Left renal cortex interstitium (tissue), 4 donors: Measurements from ENCODE around the gene ARHGEF5. TPM values are rescaled to one million over a fixed set of nuclear protein-coding genes. Genes with fewer than 3 reads are reported as not detected.
"Not testable (repeated sequence)": the region's sequence is repeated elsewhere in the genome, so short reads cannot be mapped to it uniquely, and the experiment has no call there.

ENCODE experiments used
- DNase-seq, 4 donors: peaks; one replicate each; pipeline ENCODE4 v3.0.0-alpha.2; 2013; ENCODE audit warnings: low read depth in 4 of 4, low spot score in 2 of 4, missing footprints in 1 of 4
- polyA plus RNA-seq, 4 donors: library from polyadenylated mRNA; unstranded; fragments of 120-200 nt; gene quantifications; one replicate each; pipeline ENCODE4 v1.2.1, GENCODE V29; 2013; ENCODE audit not compliant: insufficient read length in 4 of 4

Gene ARHGEF5
- polyA plus RNA-seq: 10 to 100 TPM; 20.8 to 38.0 (median 25.7) TPM

- DNase-seq: not testable (repeated sequence)
Measured at GRCh38 chr7:144355176-144355822, at the start of gene ARHGEF5. Gene ARHGEF5 (plus strand): TSS chr7:144355402. CDS start chr7:144362670, 7,268 bp downstream.

GRCh38 chr7:144309702-144310101 lies 45.5 kb upstream of the ARHGEF5 start:
- DNase-seq: not testable (repeated sequence)

- DNase-seq: not testable (repeated sequence)
Measured at GRCh38 chr7:144311218-144311617, 44.0 kb upstream of the ARHGEF5 start.

- not testable (repeated sequence) for DNase-seq
Measured at GRCh38 chr7:144311872-144312469, 43.2 kb upstream of the ARHGEF5 start, which contains the start of gene OR2A1. Gene OR2A1 (plus strand): TSS chr7:144312419. CDS start chr7:144318125, 5,706 bp downstream.

GRCh38 chr7:144317537-144317936 lies 37.7 kb upstream of the ARHGEF5 start:
- not testable (repeated sequence) for DNase-seq

- DNase-seq: not testable (repeated sequence)
Measured at GRCh38 chr7:144319547-144319946, 35.7 kb upstream of the ARHGEF5 start.

GRCh38 chr7:144321677-144322206 lies 33.5 kb upstream of the ARHGEF5 start:
- DNase-seq: not testable (repeated sequence)

- not testable (repeated sequence) for DNase-seq
Measured at GRCh38 chr7:144323359-144323758, 31.8 kb upstream of the ARHGEF5 start.

- DNase-seq: not testable (repeated sequence)
Measured at GRCh38 chr7:144325868-144326267, 29.3 kb upstream of the ARHGEF5 start.

GRCh38 chr7:144330044-144330443 lies 25.2 kb upstream of the ARHGEF5 start:
- not testable (repeated sequence) for DNase-seq

GRCh38 chr7:144331221-144331995 lies 23.8 kb upstream of the ARHGEF5 start:
- DNase-seq: not testable (repeated sequence)

GRCh38 chr7:144331996-144332288 lies 23.3 kb upstream of the ARHGEF5 start:
- DNase-seq: not testable (repeated sequence)

- DNase-seq: not testable (repeated sequence)
Measured at GRCh38 chr7:144348625-144349024, 6.6 kb upstream of the ARHGEF5 start.

GRCh38 chr7:144351667-144352066 lies 3.5 kb upstream of the ARHGEF5 start:
- DNase-seq: not testable (repeated sequence)

- not testable (repeated sequence) for DNase-seq
Measured at GRCh38 chr7:144356185-144356584, 983 bp downstream of the ARHGEF5 start.

GRCh38 chr7:144356860-144357259 lies 1.7 kb downstream of the ARHGEF5 start:
- DNase-seq: not testable (repeated sequence)

- not testable (repeated sequence) for DNase-seq
Measured at GRCh38 chr7:144362061-144362460, 6.9 kb downstream of the ARHGEF5 start.

- not testable (repeated sequence) for DNase-seq
Measured at GRCh38 chr7:144365523-144365922, 10.3 kb downstream of the ARHGEF5 start.

GRCh38 chr7:144367250-144367649 lies 12.0 kb downstream of the ARHGEF5 start:
- not testable (repeated sequence) for DNase-seq

- DNase-seq: not testable (repeated sequence)
Measured at GRCh38 chr7:144369221-144369620, 14.0 kb downstream of the ARHGEF5 start.

- DNase-seq: no peak
Measured at GRCh38 chr7:144378651-144379050, 23.4 kb downstream of the ARHGEF5 start.
